HEK293 (cell line): ENCODE data around the gene CBLIF.

Experiments
- CTCF ChIA-PET: fragments of 350-600 bp; formaldehyde crosslinking; extraction: SDS; loops from one replicate; lab custom pipeline; 2021; ENCODE audit warnings: antibody characterized with exemption; lab: Yijun Ruan, JAX
- POLR2A ChIA-PET: fragments of 300-600 bp; formaldehyde crosslinking; extraction: SDS; loops from one replicate; lab custom pipeline; 2020; ENCODE audit warnings: antibody characterized with exemption, inconsistent platforms; lab: Yijun Ruan, JAX
- H3K27ac ChIP-seq: fragments of 200-500 bp; sonication (Bioruptor generic); 2 replicates; pipeline ENCODE4 v1.5.1; 2014; ENCODE audit warnings: low read depth, low read length, control low read depth, inconsistent platforms; ENCODE audit errors: extremely low read depth
- H3K36me3 ChIP-seq, 2 experiments: fragments of 200-500 bp in 1 of 2; sonication (Bioruptor generic) in 1 of 2; 1 replicate in 1 of 2; 2 replicates in 1 of 2; pipeline ENCODE4 v1.5.1; 2014 to 2017; ENCODE audit warnings: inconsistent platforms in 2 of 2, low read length in 2 of 2; ENCODE audit not compliant: control insufficient read depth in 2 of 2, insufficient read depth in 1 of 2
- H3K4me1 ChIP-seq: fragments of 200-500 bp; sonication (Bioruptor generic); 2 replicates; pipeline ENCODE4 v1.5.1; 2014; ENCODE audit warnings: mild to moderate bottlenecking, low read length, inconsistent platforms; ENCODE audit not compliant: control insufficient read depth, insufficient read depth
- H3K4me3 ChIP-seq: 2 replicates; pipeline ENCODE4 v1.5.1; 2011; ENCODE audit warnings: low read depth, mild to moderate bottlenecking, control low read depth, low read length, moderate library complexity
- H3K9me3 ChIP-seq: fragments of 200-500 bp; sonication (Bioruptor generic); 2 replicates; pipeline ENCODE4 v1.5.1; 2014; ENCODE audit warnings: low read depth, low read length, inconsistent platforms; ENCODE audit not compliant: control insufficient read depth, insufficient read depth
- BCL11A ChIP-seq: fragments of 450-650 bp; formaldehyde crosslinking; IDR thresholded peaks from 2 replicates; pipeline ENCODE4 v1.5.1; 2016; ENCODE audit warnings: low read depth, missing biosample characterization, missing genetic modification characterization
- CTCF ChIP-seq: fragments of 450-650 bp; formaldehyde crosslinking; IDR thresholded peaks from 2 replicates; pipeline ENCODE4 v1.5.1; 2016; ENCODE audit warnings: missing biosample characterization, missing genetic modification characterization
- GLI4 ChIP-seq: fragments of 450-650 bp; formaldehyde crosslinking; IDR thresholded peaks from 2 replicates; pipeline ENCODE4 v1.5.1; 2016; ENCODE audit warnings: missing biosample characterization, missing genetic modification characterization
- GLIS2 ChIP-seq: fragments of 450-650 bp; formaldehyde crosslinking; IDR thresholded peaks from 2 replicates; pipeline ENCODE4 v1.5.1; 2016; ENCODE audit warnings: missing biosample characterization, missing genetic modification characterization
- KLF7 ChIP-seq: fragments of 450-650 bp; formaldehyde crosslinking; IDR thresholded peaks from 2 replicates; pipeline ENCODE4 v1.5.1; 2016; ENCODE audit warnings: missing biosample characterization, missing genetic modification characterization, borderline replicate concordance
- TRIM28 ChIP-seq: IDR thresholded peaks from 2 replicates; pipeline ENCODE4 v1.6.1; 2011; ENCODE audit warnings: low read length, control low read depth, borderline replicate concordance
- ZBTB1 ChIP-seq: fragments of 450-650 bp; formaldehyde crosslinking; IDR thresholded peaks from 2 replicates; pipeline ENCODE4 v1.5.1; 2016; ENCODE audit warnings: missing biosample characterization, missing genetic modification characterization
- ZBTB11 ChIP-seq: fragments of 450-650 bp; formaldehyde crosslinking; conservative IDR thresholded peaks from 2 replicates; pipeline ENCODE4 v1.5.1; 2016; ENCODE audit warnings: low read depth, missing biosample characterization, missing genetic modification characterization
- ZBTB44 ChIP-seq: fragments of 450-650 bp; IDR thresholded peaks from 2 replicates; pipeline ENCODE4 v1.5.1; 2018; ENCODE audit warnings: missing biosample characterization, mild to moderate bottlenecking, missing genetic modification characterization
- ZEB2 ChIP-seq: fragments of 450-650 bp; formaldehyde crosslinking; IDR thresholded peaks from 2 replicates; pipeline ENCODE4 v1.5.1; 2016; ENCODE audit warnings: missing biosample characterization, missing genetic modification characterization
- ZNF112 ChIP-seq: fragments of 450-650 bp; formaldehyde crosslinking; IDR thresholded peaks from 2 replicates; pipeline ENCODE4 v1.5.0; 2017; ENCODE audit warnings: missing biosample characterization, missing genetic modification characterization
- ZNF121 ChIP-seq: fragments of 450-650 bp; formaldehyde crosslinking; IDR thresholded peaks from 2 replicates; pipeline ENCODE4 v1.5.1; 2016; ENCODE audit warnings: missing biosample characterization, missing genetic modification characterization
- ZNF133 ChIP-seq: fragments of 450-650 bp; formaldehyde crosslinking; IDR thresholded peaks from 2 replicates; pipeline ENCODE4 v1.5.1; 2016; ENCODE audit warnings: missing biosample characterization, missing genetic modification characterization
- ZNF146 ChIP-seq: fragments of 450-650 bp; formaldehyde crosslinking; IDR thresholded peaks from 2 replicates; pipeline ENCODE4 v1.5.1; 2016; ENCODE audit warnings: missing biosample characterization, missing genetic modification characterization
- ZNF155 ChIP-seq: fragments of 450-650 bp; formaldehyde crosslinking; IDR thresholded peaks from 2 replicates; pipeline ENCODE4 v1.5.1; 2016; ENCODE audit warnings: missing biosample characterization, missing genetic modification characterization
- ZNF175 ChIP-seq: fragments of 450-650 bp; formaldehyde crosslinking; IDR thresholded peaks from 2 replicates; pipeline ENCODE4 v1.5.1; 2016; ENCODE audit warnings: missing biosample characterization, missing genetic modification characterization
- ZNF184 ChIP-seq: fragments of 450-650 bp; IDR thresholded peaks from 2 replicates; pipeline ENCODE4 v1.5.1; 2018; ENCODE audit warnings: missing biosample characterization, mild to moderate bottlenecking, missing genetic modification characterization
- ZNF223 ChIP-seq: fragments of 450-650 bp; formaldehyde crosslinking; IDR thresholded peaks from 2 replicates; pipeline ENCODE4 v1.5.1; 2016; ENCODE audit warnings: missing biosample characterization, missing genetic modification characterization
- ZNF302 ChIP-seq: fragments of 450-650 bp; formaldehyde crosslinking; IDR thresholded peaks from 2 replicates; pipeline ENCODE4 v1.5.1; 2016; ENCODE audit warnings: missing biosample characterization, missing genetic modification characterization, low read depth
- ZNF521 ChIP-seq: fragments of 450-650 bp; formaldehyde crosslinking; IDR thresholded peaks from 2 replicates; pipeline ENCODE4 v1.5.1; 2017; ENCODE audit warnings: missing biosample characterization, mild to moderate bottlenecking, missing genetic modification characterization
- ZNF571 ChIP-seq: fragments of 450-650 bp; formaldehyde crosslinking; IDR thresholded peaks from 2 replicates; pipeline ENCODE4 v1.5.0; 2017; ENCODE audit warnings: missing biosample characterization, missing genetic modification characterization
- ZNF600 ChIP-seq: fragments of 450-650 bp; formaldehyde crosslinking; IDR thresholded peaks from 2 replicates; pipeline ENCODE4 v1.5.1; 2016; ENCODE audit warnings: missing biosample characterization, missing genetic modification characterization
- ZNF654 ChIP-seq: fragments of 450-650 bp; formaldehyde crosslinking; IDR thresholded peaks from 2 replicates; pipeline ENCODE4 v1.5.1; 2016; ENCODE audit warnings: low read depth, missing biosample characterization, missing genetic modification characterization
- ZNF704 ChIP-seq: fragments of 450-650 bp; formaldehyde crosslinking; IDR thresholded peaks from 2 replicates; pipeline ENCODE4 v1.5.1; 2016; ENCODE audit warnings: missing biosample characterization, missing genetic modification characterization

CBLIF gene

GRCh38 chr11:59839615-59840014 is 5.7 kb downstream of the CBLIF start (continued):
- no peak for TF ChIP-seq ZNF155

GRCh38 chr11:59833602-59834001 is 11.7 kb downstream of the CBLIF start:
- CTCF ChIA-PET: interaction anchor here (0.6 to 0.8 kb wide), 4 partner anchors 10 to 149 kb away, joined by 3 to 6 read pairs (median 4); partner anchors contain the start of gene TCN1
- POLR2A ChIA-PET: no interaction called here

GRCh38 chr11:59829358-59829757 is 15.9 kb downstream of the CBLIF start:
- H3K4me3 ChIP-seq: no peak overlapping the region
- CTCF ChIA-PET: no interaction called here

More at GRCh38 chr11:59833602-59834001, 11.7 kb downstream of the CBLIF start:
- TF ChIP-seq GLI4 (tag by site-specific recombination): no peak
- Histone ChIP-seq H3K4me1 (no peaks in the 10 kb centered on the region), H3K36me3 (no peaks in the 10 kb centered on the region), H3K9me3 (no peaks in the 10 kb centered on the region), H3K4me3 (no peak overlapping the region), H3K27ac (no peak overlapping the region)

GRCh38 chr11:59822989-59823566 is 22.2 kb downstream of the CBLIF start:
- CTCF ChIA-PET: interaction anchor here (0.6 to 1.6 kb wide), 14 partner anchors 11 to 523 kb away, joined by 3 to 28 read pairs (median 3); no protein-coding TSS in a partner anchor
- Histone ChIP-seq H3K27ac (no peak overlapping the region), H3K4me3 (no peak overlapping the region), H3K4me1 (no peaks in the 10 kb centered on the region), H3K36me3 (no peaks in the 10 kb centered on the region), H3K9me3 (no peaks in the 10 kb centered on the region)
- POLR2A ChIA-PET: no interaction called here
- peak; percentile 52 for TF ChIP-seq ZNF654 (tag by site-specific recombination)
- no peak for TF ChIP-seq ZBTB44 (tag by site-specific recombination)
- peak; percentile 20; the same call in 1 of the 2 replicates for TF ChIP-seq CTCF
- no peak for TF ChIP-seq ZNF521 (tag by site-specific recombination)

More at GRCh38 chr11:59829358-59829757, 15.9 kb downstream of the CBLIF start:
- Histone ChIP-seq H3K4me1 (no peaks in the 10 kb centered on the region), H3K36me3 (no peaks in the 10 kb centered on the region), H3K27ac (no peak overlapping the region), H3K9me3 (no peaks in the 10 kb centered on the region)
- TF ChIP-seq ZBTB1 (tag by site-specific recombination) (no peak), ZBTB11 (tag by site-specific recombination) (no peak), GLIS2 (tag by site-specific recombination) (no peak), ZNF146 (tag by site-specific recombination) (no peak), ZNF571 (tag by site-specific recombination) (no peak), KLF7 (no peak), ZNF302 (tag by site-specific recombination) (no peak), ZEB2 (no peak), ZNF704 (tag by site-specific recombination) (no peak), ZNF112 (tag by site-specific recombination) (no peak), ZNF121 (tag by site-specific recombination) (no peak), TRIM28 (no peak), ZNF175 (no peak), ZNF600 (tag by site-specific recombination) (no peak), BCL11A (no peak), ZNF133 (tag by site-specific recombination) (no peak), ZNF223 (tag by site-specific recombination) (no peak), ZNF184 (tag by site-specific recombination) (no peak)
- POLR2A ChIA-PET: no interaction called here
